HEK293 (cell line): ENCODE data around the gene AFDN.

Experiments
- CTCF ChIA-PET: fragments of 350-600 bp; formaldehyde crosslinking; extraction: SDS; loops from one replicate; lab custom pipeline; 2021; ENCODE audit warnings: antibody characterized with exemption; lab: Yijun Ruan, JAX
- POLR2A ChIA-PET: fragments of 300-600 bp; formaldehyde crosslinking; extraction: SDS; loops from one replicate; lab custom pipeline; 2020; ENCODE audit warnings: antibody characterized with exemption, inconsistent platforms; lab: Yijun Ruan, JAX
- H3K27ac ChIP-seq: fragments of 200-500 bp; sonication (Bioruptor generic); 2 replicates; pipeline ENCODE4 v1.5.1; 2014; ENCODE audit warnings: low read depth, low read length, control low read depth, inconsistent platforms; ENCODE audit errors: extremely low read depth
- H3K36me3 ChIP-seq, 2 experiments: fragments of 200-500 bp in 1 of 2; sonication (Bioruptor generic) in 1 of 2; 1 replicate in 1 of 2; 2 replicates in 1 of 2; pipeline ENCODE4 v1.5.1; 2014 to 2017; ENCODE audit warnings: inconsistent platforms in 2 of 2, low read length in 2 of 2; ENCODE audit not compliant: control insufficient read depth in 2 of 2, insufficient read depth in 1 of 2
- H3K4me1 ChIP-seq: fragments of 200-500 bp; sonication (Bioruptor generic); 2 replicates; pipeline ENCODE4 v1.5.1; 2014; ENCODE audit warnings: mild to moderate bottlenecking, low read length, inconsistent platforms; ENCODE audit not compliant: control insufficient read depth, insufficient read depth
- H3K4me3 ChIP-seq: 2 replicates; pipeline ENCODE4 v1.5.1; 2011; ENCODE audit warnings: low read depth, mild to moderate bottlenecking, control low read depth, low read length, moderate library complexity
- H3K9me3 ChIP-seq: fragments of 200-500 bp; sonication (Bioruptor generic); 2 replicates; pipeline ENCODE4 v1.5.1; 2014; ENCODE audit warnings: low read depth, low read length, inconsistent platforms; ENCODE audit not compliant: control insufficient read depth, insufficient read depth
- KLF8 ChIP-seq: fragments of 450-650 bp; formaldehyde crosslinking; IDR thresholded peaks from 2 replicates; pipeline ENCODE4 v1.5.1; 2016; ENCODE audit warnings: missing biosample characterization, missing genetic modification characterization
- SCRT1 ChIP-seq: fragments of 450-650 bp; formaldehyde crosslinking; IDR thresholded peaks from 2 replicates; pipeline ENCODE4 v1.5.1; 2016; ENCODE audit warnings: missing biosample characterization, missing genetic modification characterization, borderline replicate concordance
- SP3 ChIP-seq: fragments of 450-650 bp; formaldehyde crosslinking; IDR thresholded peaks from 2 replicates; pipeline ENCODE4 v1.5.1; 2016; ENCODE audit warnings: missing biosample characterization, missing genetic modification characterization
- ZBTB17 ChIP-seq: fragments of 450-650 bp; formaldehyde crosslinking; IDR thresholded peaks from 2 replicates; pipeline ENCODE4 v1.5.1; 2016; ENCODE audit warnings: missing biosample characterization, missing genetic modification characterization
- ZNF112 ChIP-seq: fragments of 450-650 bp; formaldehyde crosslinking; IDR thresholded peaks from 2 replicates; pipeline ENCODE4 v1.5.0; 2017; ENCODE audit warnings: missing biosample characterization, missing genetic modification characterization
- ZNF274 ChIP-seq, 2 experiments: fragments of 200-500 bp in 1 of 2; fragments of 450-650 bp in 1 of 2; sonication (Bioruptor generic) in 1 of 2; formaldehyde crosslinking in 1 of 2; IDR thresholded peaks; 2 replicates each; pipeline versions ENCODE4 v1.5.1 to v1.6.1; 2014 to 2016; ENCODE audit warnings: borderline replicate concordance in 1 of 2, inconsistent platforms in 1 of 2, low read length in 1 of 2, missing biosample characterization in 1 of 2, missing genetic modification characterization in 1 of 2
- ZNF501 ChIP-seq: fragments of 450-650 bp; formaldehyde crosslinking; IDR thresholded peaks from 2 replicates; pipeline ENCODE4 v1.5.1; 2016; ENCODE audit warnings: missing biosample characterization, missing genetic modification characterization
- ZNF596 ChIP-seq: fragments of 450-650 bp; IDR thresholded peaks from 2 replicates; pipeline ENCODE4 v1.5.0; 2018; ENCODE audit warnings: missing biosample characterization, mild to moderate bottlenecking, missing genetic modification characterization, moderate library complexity
- ZNF600 ChIP-seq: fragments of 450-650 bp; formaldehyde crosslinking; IDR thresholded peaks from 2 replicates; pipeline ENCODE4 v1.5.1; 2016; ENCODE audit warnings: missing biosample characterization, missing genetic modification characterization
- ZNF792 ChIP-seq: fragments of 450-650 bp; formaldehyde crosslinking; IDR thresholded peaks from 2 replicates; pipeline ENCODE4 v1.5.1; 2016; ENCODE audit warnings: missing biosample characterization, missing genetic modification characterization
- ZSCAN16 ChIP-seq: fragments of 450-650 bp; formaldehyde crosslinking; IDR thresholded peaks from 2 replicates; pipeline ENCODE4 v1.5.1; 2016; ENCODE audit warnings: missing biosample characterization, missing genetic modification characterization
- TF ChIP-seq, protein P1 (sequence below): fragments of 450-650 bp; formaldehyde crosslinking; IDR thresholded peaks from 2 replicates; pipeline ENCODE4 v1.5.0; 2017; ENCODE audit warnings: missing biosample characterization, missing genetic modification characterization, borderline replicate concordance
- TF ChIP-seq, protein P2 (sequence below): sonication (generic); formaldehyde crosslinking; IDR thresholded peaks from 2 replicates; pipeline ENCODE4 v1.8.1; 2022; ENCODE audit warnings: mild to moderate bottlenecking, moderate library complexity, missing genetic modification reagents
- TF ChIP-seq, protein P3 (sequence below): fragments of 450-650 bp; formaldehyde crosslinking; IDR thresholded peaks from 2 replicates; pipeline ENCODE4 v1.5.1; 2017; ENCODE audit warnings: missing biosample characterization, missing genetic modification characterization
- TF ChIP-seq, protein P4 (sequence below): fragments of 450-650 bp; formaldehyde crosslinking; IDR thresholded peaks from 2 replicates; pipeline ENCODE4 v1.5.1; 2016; ENCODE audit warnings: missing biosample characterization, missing genetic modification characterization

Gene AFDN

DNA sequence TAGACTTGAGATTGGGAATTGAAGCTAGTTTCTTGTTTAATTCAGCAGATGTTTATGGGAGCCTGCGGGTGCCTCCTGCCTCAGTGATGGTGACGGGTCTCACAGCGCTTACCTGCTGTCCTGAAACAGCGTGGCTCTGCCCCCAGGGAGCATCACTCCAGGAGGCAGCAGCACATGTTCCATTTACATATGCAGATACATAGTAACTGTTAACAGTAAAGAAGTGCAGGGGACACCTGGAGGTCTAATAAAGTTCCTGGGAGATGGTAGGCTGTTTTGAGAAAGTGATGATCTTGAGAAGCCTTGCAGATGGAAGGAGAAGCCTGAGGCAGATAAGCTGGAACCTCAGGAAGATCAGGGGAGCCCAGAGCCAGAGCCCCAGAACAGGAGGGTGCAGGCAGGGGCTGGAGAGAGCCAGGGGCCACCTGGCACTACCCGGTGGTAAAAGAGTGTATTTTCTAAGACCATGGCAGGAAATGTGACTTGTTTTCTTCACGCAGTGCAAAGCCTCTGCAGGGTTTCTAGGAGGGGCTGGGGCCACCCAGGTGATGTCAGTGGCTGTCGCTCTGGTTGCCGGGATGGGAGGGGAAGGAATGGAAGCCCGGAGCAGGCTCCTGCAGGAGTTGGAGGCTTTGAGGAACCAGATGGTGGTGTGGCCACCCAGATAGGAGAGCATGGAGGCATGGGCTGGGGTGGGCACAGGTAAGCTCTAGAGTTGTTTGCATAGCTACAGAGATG, 146.6 kb downstream of the AFDN start (continued):
- no peak for TF ChIP-seq ZNF596 (tag by site-specific recombination)
- peak; percentile 48; the same call in 1 of the 2 replicates for TF ChIP-seq ZNF600

DNA sequence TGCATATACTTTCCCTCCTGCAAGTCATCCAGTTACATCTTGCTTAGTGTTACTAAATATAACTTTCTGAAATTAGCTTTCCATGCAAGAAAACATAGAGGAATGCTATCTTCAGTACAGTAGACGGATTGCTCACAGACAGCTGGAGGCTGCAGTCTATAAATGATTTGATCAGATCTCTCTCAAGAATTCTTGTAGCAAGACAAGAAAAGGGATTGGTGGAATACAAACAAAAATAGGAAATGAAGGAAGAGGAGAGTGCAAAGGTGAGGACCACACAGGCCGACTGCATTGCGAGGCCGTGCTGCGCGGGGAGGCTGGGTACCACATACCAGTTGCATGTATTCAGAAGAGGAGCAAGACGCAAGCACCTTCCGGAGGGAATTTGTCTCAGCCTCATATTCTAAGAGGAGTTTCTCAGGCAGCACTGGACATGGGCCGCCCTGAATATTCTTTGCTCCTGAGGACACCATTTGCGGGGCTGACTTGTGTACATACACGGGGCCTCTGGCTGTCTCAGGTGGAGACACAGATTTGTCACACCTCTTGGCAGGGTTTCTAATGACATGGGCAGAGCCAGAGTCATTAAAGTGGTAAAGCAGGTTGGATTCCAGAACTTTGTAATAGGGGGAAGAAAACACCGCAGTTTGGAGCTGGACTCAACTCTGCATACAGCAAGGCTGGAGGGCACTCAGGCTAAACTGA, 148.1 kb downstream of the AFDN start:
- H3K36me3 ChIP-seq = peaks cover 5 to 24% of the 10 kb centered on the region in 2 experiments; a peak in 2 of 3 replicates
- ChIA-PET POLR2A (interaction anchor here (1.3 kb wide), 1 partner anchor 61 kb away, joined by 3 read pairs; no protein-coding TSS in a partner anchor), CTCF (interaction anchor here (0.6 to 1.8 kb wide), 3 partner anchors 11 to 578 kb away, joined by 3 to 4 read pairs (median 3); no protein-coding TSS in a partner anchor)
- no peak overlapping the region for H3K4me3 ChIP-seq
- no peaks in the 10 kb centered on the region for H3K4me1 ChIP-seq
- no peaks in the 10 kb centered on the region for H3K9me3 ChIP-seq
- H3K27ac ChIP-seq = no peak overlapping the region
- TF ChIP-seq ZBTB17 (tag by site-specific recombination) (no peak), ZNF792 (tag by site-specific recombination) (no peak), ZNF112 (tag by site-specific recombination) (no peak), ZNF274 (IDR thresholded peaks at IDR 0.05; ENCODE audit: low read length) (no peak), ZNF274 (tag by site-specific recombination; IDR thresholded peaks at IDR 0.05; ENCODE audit: borderline replicate concordance) (no peak), SP3 (tag by site-specific recombination) (no peak), ZNF600 (no peak), ZSCAN16 (tag by site-specific recombination) (no peak), SCRT1 (no peak)
- TF ChIP-seq, protein P1, sequence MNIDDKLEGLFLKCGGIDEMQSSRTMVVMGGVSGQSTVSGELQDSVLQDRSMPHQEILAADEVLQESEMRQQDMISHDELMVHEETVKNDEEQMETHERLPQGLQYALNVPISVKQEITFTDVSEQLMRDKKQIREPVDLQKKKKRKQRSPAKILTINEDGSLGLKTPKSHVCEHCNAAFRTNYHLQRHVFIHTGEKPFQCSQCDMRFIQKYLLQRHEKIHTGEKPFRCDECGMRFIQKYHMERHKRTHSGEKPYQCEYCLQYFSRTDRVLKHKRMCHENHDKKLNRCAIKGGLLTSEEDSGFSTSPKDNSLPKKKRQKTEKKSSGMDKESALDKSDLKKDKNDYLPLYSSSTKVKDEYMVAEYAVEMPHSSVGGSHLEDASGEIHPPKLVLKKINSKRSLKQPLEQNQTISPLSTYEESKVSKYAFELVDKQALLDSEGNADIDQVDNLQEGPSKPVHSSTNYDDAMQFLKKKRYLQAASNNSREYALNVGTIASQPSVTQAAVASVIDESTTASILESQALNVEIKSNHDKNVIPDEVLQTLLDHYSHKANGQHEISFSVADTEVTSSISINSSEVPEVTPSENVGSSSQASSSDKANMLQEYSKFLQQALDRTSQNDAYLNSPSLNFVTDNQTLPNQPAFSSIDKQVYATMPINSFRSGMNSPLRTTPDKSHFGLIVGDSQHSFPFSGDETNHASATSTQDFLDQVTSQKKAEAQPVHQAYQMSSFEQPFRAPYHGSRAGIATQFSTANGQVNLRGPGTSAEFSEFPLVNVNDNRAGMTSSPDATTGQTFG (tag by site-specific recombination) = no peak
- TF ChIP-seq, protein P2, sequence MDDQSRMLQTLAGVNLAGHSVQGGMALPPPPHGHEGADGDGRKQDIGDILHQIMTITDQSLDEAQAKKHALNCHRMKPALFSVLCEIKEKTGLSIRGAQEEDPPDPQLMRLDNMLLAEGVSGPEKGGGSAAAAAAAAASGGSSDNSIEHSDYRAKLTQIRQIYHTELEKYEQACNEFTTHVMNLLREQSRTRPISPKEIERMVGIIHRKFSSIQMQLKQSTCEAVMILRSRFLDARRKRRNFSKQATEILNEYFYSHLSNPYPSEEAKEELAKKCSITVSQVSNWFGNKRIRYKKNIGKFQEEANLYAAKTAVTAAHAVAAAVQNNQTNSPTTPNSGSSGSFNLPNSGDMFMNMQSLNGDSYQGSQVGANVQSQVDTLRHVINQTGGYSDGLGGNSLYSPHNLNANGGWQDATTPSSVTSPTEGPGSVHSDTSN (CRISPR knock-in tag) = no peak
- TF ChIP-seq, protein P3, sequence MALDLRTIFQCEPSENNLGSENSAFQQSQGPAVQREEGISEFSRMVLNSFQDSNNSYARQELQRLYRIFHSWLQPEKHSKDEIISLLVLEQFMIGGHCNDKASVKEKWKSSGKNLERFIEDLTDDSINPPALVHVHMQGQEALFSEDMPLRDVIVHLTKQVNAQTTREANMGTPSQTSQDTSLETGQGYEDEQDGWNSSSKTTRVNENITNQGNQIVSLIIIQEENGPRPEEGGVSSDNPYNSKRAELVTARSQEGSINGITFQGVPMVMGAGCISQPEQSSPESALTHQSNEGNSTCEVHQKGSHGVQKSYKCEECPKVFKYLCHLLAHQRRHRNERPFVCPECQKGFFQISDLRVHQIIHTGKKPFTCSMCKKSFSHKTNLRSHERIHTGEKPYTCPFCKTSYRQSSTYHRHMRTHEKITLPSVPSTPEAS = no peak
- TF ChIP-seq, all 188 proteins: peak for 0

DNA sequence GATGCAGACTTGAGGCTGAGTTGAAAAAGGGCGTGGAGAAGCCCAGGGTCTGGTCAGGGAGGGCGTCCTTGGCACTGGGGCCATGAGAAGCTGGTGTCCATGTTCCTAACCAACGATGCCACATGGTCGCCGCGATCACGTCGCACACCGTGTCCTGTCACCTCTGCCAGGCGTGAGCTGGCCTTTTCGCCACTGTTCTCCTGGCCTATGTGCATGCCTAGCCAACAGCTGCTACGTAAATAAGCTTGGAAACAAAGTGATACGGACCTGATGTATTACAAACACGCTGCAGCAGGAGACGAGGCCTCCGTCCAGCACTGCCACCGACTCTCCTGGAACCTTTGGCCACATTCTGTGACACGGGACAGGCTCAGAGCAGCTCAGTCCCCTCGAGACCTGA, 148.7 kb downstream of the AFDN start:
- no peaks in the 10 kb centered on the region for H3K4me1 ChIP-seq
- ChIA-PET POLR2A (interaction anchor here (1.3 kb wide), 1 partner anchor 60 kb away, joined by 3 read pairs; no protein-coding TSS in a partner anchor), CTCF (interaction anchor here (0.6 to 1.8 kb wide), 2 partner anchors 11 to 577 kb away, joined by 3 to 4 read pairs; no protein-coding TSS in a partner anchor)
- no peaks in the 10 kb centered on the region for H3K9me3 ChIP-seq
- peaks cover 3 to 17% of the 10 kb centered on the region in 2 experiments; a peak in 2 of 3 replicates for H3K36me3 ChIP-seq
- H3K27ac ChIP-seq = no peak overlapping the region
- no peak overlapping the region for H3K4me3 ChIP-seq
- TF ChIP-seq, protein P4, sequence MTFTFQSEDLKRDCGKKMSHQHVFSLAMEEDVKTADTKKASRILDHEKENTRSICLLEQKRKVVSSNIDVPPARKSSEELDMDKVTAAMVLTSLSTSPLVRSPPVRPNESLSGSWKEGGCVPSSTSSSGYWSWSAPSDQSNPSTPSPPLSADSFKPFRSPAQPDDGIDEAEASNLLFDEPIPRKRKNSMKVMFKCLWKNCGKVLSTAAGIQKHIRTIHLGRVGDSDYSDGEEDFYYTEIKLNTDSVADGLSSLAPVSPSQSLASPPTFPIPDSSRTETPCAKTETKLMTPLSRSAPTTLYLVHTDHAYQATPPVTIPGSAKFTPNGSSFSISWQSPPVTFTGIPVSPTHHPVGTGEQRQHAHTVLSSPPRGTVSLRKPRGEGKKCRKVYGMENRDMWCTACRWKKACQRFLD (tag by site-specific recombination) = no peak
- TF ChIP-seq ZNF600 = peak; percentile 47; the same call in 1 of the 2 replicates
- no peak for TF ChIP-seq ZNF501 (tag by site-specific recombination)
- TF ChIP-seq KLF8 (tag by site-specific recombination) = no peak
